OCI-LY7 (cell line): ENCODE results near the gene ACOT6. TPM values are rescaled to one million over a fixed set of nuclear protein-coding genes. Genes with fewer than 3 reads are reported as not detected.
A peak's percentile ranks its signal among the peaks of the same experiment; 100 is the strongest.
"Not testable (repeated sequence)": the region's sequence is repeated elsewhere in the genome, so short reads cannot be mapped to it uniquely, and the experiment has no call there.

Source experiments
- Bru-seq: library from RNA; stranded (reverse); fragments of 400-500 nt; gene quantifications from one replicate; lab custom pipeline; 2021; lab: Mats Ljungman, UMichigan
- BruChase-seq, 2 experiments: library from RNA; stranded (reverse); fragments of 400-500 nt; gene quantifications; one replicate each; lab custom pipeline; 2021; lab: Mats Ljungman, UMichigan
- BruUV-seq: library from RNA; stranded (reverse); fragments of 400-500 nt; replicated peaks from 2 replicates; lab custom pipeline; 2021; lab: Mats Ljungman, UMichigan
- CTCF ChIA-PET: fragments of 300-600 bp; sonication (Branson Sonifier 250); formaldehyde crosslinking; loops from one replicate; lab custom pipeline; 2022; ENCODE audit warnings: antibody characterized with exemption; ENCODE audit not compliant: unreplicated experiment; lab: Charles Lee
- POLR2A ChIA-PET: fragments of 300-600 bp; sonication (Branson Sonifier 250); formaldehyde crosslinking; loops from one replicate; lab custom pipeline; 2022; ENCODE audit warnings: antibody characterized with exemption; lab: Charles Lee
- DNase-seq: peaks from one replicate; pipeline ENCODE4 v3.0.0-alpha.2; 2015; ENCODE audit warnings: low spot score
- H2AFZ ChIP-seq: fragments of 200-600 bp; sonication (generic), shearing (Covaris generic); 2 replicates; pipeline ENCODE4 v1.6.1; 2014; ENCODE audit warnings: mild to moderate bottlenecking, antibody characterized with exemption, low read length, moderate library complexity
- H3K27ac ChIP-seq: fragments of 200-600 bp; sonication (generic); 2 replicates; pipeline ENCODE4 v1.5.1; 2014; ENCODE audit warnings: mixed run types, low read depth, mild to moderate bottlenecking, moderate library complexity, low read length, inconsistent platforms; ENCODE audit not compliant: poor library complexity, severe bottlenecking
- H3K36me3 ChIP-seq: fragments of 200-600 bp; sonication (generic); 2 replicates; pipeline ENCODE4 v1.6.1; 2014; ENCODE audit warnings: mild to moderate bottlenecking, antibody characterized with exemption, low read length, moderate library complexity, mixed read lengths; ENCODE audit not compliant: insufficient read depth
- H3K4me1 ChIP-seq: fragments of 200-600 bp; sonication (generic); 2 replicates; pipeline ENCODE4 v1.5.1; 2014; ENCODE audit warnings: mild to moderate bottlenecking, low read length; ENCODE audit not compliant: insufficient read depth, poor library complexity, severe bottlenecking
- H3K4me2 ChIP-seq: fragments of 200-600 bp; sonication (generic); 2 replicates; pipeline ENCODE4 v1.6.1; 2014; ENCODE audit warnings: mild to moderate bottlenecking, low read length
- H3K4me3 ChIP-seq: fragments of 200-600 bp; sonication (generic); 2 replicates; pipeline ENCODE4 v1.5.1; 2014; ENCODE audit warnings: mild to moderate bottlenecking, low read depth, low read length; ENCODE audit not compliant: poor library complexity, severe bottlenecking
- H3K79me2 ChIP-seq: fragments of 200-600 bp; sonication (generic); 2 replicates; pipeline ENCODE4 v1.6.1; 2016; ENCODE audit warnings: low read depth, mild to moderate bottlenecking, low read length, moderate library complexity, mixed read lengths; ENCODE audit not compliant: insufficient read depth
- H3K9me2 ChIP-seq: fragments of 200-600 bp; sonication (generic); 2 replicates; pipeline ENCODE4 v1.6.1; 2016; ENCODE audit warnings: mild to moderate bottlenecking, low read length, mixed read lengths; ENCODE audit not compliant: insufficient read depth
- H3K9me3 ChIP-seq: fragments of 200-600 bp; sonication (generic); 2 replicates; pipeline ENCODE4 v1.6.1; 2014; ENCODE audit warnings: mild to moderate bottlenecking, mixed run types, low read length, mixed read lengths
- H4K20me1 ChIP-seq: fragments of 200-600 bp; sonication (generic); 2 replicates; pipeline ENCODE4 v1.6.1; 2014; ENCODE audit warnings: mild to moderate bottlenecking, antibody characterized with exemption, low read length, moderate library complexity, mixed read lengths; ENCODE audit not compliant: insufficient read depth
- intact Hi-C: fragments of 100-400 bp; cut with micrococcal nuclease; formaldehyde crosslinking; loops from one replicate; pipeline ENCODE4 v1.10.0; 2022; ENCODE audit not compliant: unreplicated experiment
- long read RNA-seq: library from polyadenylated mRNA; stranded (forward); transcript quantifications from one replicate; pipeline ENCODE4 v2.0.0, GENCODE V29; 2022
- total RNA-seq, 2 experiments: library from RNA; depleted of rRNA in 1 of 2; stranded (reverse); fragments of >200 nt in 1 of 2; shearing (Covaris generic) in 1 of 2; gene quantifications; 2 replicates each; pipeline ENCODE4 v1.2.3, GENCODE V29; 2014 to 2022
- TF ChIP-seq, protein P1 (sequence below): fragments of 200-600 bp; sonication (generic); conservative IDR thresholded peaks from 2 replicates; pipeline ENCODE4 v1.5.1; 2014; ENCODE audit warnings: mild to moderate bottlenecking, antibody characterized with exemption, low read length, moderate library complexity, mixed read lengths

ACOT6 gene, protein sequence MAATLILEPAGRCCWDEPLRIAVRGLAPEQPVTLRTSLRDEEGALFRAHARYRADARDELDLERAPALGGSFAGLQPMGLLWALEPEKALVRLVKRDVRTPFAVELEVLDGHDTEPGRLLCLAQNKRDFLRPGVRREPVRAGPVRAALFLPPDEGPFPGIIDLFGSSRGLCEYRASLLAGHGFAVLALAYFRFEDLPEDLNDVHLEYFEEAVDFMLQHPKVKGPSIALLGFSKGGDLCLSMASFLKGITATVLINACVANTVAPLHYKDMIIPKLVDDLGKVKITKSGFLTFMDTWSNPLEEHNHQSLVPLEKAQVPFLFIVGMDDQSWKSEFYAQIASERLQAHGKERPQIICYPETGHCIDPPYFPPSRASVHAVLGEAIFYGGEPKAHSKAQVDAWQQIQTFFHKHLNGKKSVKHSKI
- total RNA-seq (2014; rRNA removed; shearing (Covaris generic)): not detected in 2 replicates
- not detected in 2 replicates for total RNA-seq (2022)
- Bru-seq, nascent RNA: not detected
- not detected for BruChase-seq, experiment 1, labeled RNA remaining after a 6-hour chase
- not detected for BruChase-seq, experiment 2, labeled RNA remaining after a 2-hour chase
- long read RNA-seq: 0 reads

DNA sequence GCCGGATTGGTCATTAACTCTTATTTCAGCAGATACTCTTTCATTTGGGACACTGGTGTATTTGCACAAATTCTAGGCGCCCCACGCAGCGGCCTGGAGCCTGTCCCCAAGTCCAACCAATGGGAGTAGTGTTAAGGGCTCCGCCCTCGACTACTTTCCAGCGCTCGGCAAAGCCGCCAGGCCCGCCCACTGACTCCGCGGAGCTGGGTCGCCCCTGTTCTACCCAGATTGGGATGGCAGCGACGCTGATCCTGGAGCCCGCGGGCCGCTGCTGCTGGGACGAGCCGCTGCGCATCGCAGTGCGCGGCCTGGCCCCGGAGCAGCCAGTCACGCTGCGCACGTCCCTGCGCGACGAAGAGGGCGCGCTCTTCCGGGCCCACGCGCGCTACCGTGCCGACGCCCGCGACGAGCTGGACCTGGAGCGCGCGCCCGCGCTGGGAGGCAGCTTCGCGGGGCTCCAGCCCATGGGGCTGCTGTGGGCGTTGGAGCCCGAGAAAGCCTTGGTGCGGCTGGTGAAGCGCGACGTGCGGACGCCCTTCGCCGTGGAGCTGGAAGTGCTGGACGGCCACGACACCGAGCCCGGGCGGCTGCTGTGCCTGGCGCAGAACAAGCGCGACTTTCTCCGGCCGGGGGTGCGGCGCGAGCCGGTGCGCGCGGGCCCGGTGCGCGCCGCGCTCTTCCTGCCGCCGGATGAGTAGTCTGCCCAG, at the start of gene ACOT6:
ACOT6 (plus strand) TSS at position 179 of the 707 bp plus-strand sequence; CDS start at position 234, 55 bp downstream.
- Histone ChIP-seq H3K9me2 (no peaks in the 10 kb centered on the region), H3K4me3 (no peak within 1 kb of the TSS), H3K79me2 (no peaks in the 10 kb centered on the region), H2AFZ (no peak within 1 kb of the TSS), H4K20me1 (no peaks in the 10 kb centered on the region), H3K27ac (no peak within 1 kb of the TSS), H3K9me3 (no peaks in the 10 kb centered on the region), H3K4me2 (peak within 1 kb of the TSS; percentile 20; the same call in 1 of the 2 replicates), H3K36me3 (no peaks in the 10 kb centered on the region), H3K4me1 (no peaks in the 10 kb centered on the region)
- BruUV-seq: no TSS peak
- ChIA-PET CTCF (no interaction called here), POLR2A (interaction anchor here (0.6 kb wide), 1 partner anchor 317 kb away, joined by 4 read pairs; no protein-coding TSS in a partner anchor)
- no peak for DNase-seq
- intact Hi-C loops: no loop called here
- TF ChIP-seq, protein P1, sequence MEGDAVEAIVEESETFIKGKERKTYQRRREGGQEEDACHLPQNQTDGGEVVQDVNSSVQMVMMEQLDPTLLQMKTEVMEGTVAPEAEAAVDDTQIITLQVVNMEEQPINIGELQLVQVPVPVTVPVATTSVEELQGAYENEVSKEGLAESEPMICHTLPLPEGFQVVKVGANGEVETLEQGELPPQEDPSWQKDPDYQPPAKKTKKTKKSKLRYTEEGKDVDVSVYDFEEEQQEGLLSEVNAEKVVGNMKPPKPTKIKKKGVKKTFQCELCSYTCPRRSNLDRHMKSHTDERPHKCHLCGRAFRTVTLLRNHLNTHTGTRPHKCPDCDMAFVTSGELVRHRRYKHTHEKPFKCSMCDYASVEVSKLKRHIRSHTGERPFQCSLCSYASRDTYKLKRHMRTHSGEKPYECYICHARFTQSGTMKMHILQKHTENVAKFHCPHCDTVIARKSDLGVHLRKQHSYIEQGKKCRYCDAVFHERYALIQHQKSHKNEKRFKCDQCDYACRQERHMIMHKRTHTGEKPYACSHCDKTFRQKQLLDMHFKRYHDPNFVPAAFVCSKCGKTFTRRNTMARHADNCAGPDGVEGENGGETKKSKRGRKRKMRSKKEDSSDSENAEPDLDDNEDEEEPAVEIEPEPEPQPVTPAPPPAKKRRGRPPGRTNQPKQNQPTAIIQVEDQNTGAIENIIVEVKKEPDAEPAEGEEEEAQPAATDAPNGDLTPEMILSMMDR: no peak

DNA sequence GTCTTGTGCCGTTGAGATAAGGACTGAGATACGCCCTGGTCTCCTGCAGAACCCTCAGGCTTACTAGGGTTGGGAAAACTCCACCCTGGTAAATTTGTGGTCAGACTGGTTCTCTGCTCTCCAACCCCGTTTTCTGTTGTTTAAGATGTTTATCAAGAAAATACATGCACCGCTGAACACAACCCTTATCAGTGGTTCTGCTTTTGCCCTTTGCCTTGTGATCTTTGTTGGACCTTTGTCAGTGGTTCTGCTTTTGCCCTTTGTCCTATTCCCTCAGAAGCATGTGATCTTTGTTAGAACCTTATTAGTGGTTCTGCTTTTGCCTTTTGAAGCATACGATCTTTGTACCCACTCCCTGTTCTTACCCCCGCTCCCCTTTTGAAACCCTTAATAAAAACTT, 49.6 kb upstream of the ACOT6 start:
- H3K4me2 ChIP-seq, H3K9me3 ChIP-seq, H3K4me1 ChIP-seq, H4K20me1 ChIP-seq, H3K27ac ChIP-seq, H3K79me2 ChIP-seq, DNase-seq, H2AFZ ChIP-seq, H3K4me3 ChIP-seq, H3K36me3 ChIP-seq, POLR2A ChIA-PET, H3K9me2 ChIP-seq, CTCF ChIA-PET, BruUV-seq: not testable (repeated sequence)
- intact Hi-C loops: loop anchor here (5.0 kb wide), 1 partner anchor 40 kb away; no protein-coding TSS in a partner anchor

DNA sequence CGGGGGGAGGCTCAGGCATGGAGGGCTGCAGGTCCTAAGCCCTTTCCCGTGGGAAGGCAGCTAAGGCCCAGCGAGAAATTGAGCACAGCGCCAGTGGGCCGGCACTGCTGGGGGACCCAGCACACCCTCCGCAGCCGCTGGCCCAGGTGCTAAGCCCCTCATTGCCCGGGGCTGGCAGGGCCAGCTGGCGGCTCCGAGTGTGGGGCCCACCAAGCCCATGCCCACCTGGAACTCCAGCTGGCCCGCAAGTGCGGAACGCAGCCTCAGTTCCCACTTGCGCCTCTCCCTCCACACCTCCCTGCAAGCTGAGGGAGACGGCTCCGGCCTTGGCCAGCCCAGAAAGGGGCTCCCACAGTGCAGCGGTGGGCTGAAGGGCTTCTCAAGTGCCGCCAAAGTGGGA, 45.9 kb upstream of the ACOT6 start:
- H4K20me1 ChIP-seq, H3K4me3 ChIP-seq, H3K9me2 ChIP-seq, POLR2A ChIA-PET, H3K36me3 ChIP-seq, CTCF ChIA-PET, DNase-seq, H3K4me2 ChIP-seq, BruUV-seq, H3K27ac ChIP-seq, intact Hi-C loops, H3K9me3 ChIP-seq, H3K79me2 ChIP-seq, H2AFZ ChIP-seq: not testable (repeated sequence)
- peaks cover 18% of the 10 kb centered on the region for H3K4me1 ChIP-seq

DNA sequence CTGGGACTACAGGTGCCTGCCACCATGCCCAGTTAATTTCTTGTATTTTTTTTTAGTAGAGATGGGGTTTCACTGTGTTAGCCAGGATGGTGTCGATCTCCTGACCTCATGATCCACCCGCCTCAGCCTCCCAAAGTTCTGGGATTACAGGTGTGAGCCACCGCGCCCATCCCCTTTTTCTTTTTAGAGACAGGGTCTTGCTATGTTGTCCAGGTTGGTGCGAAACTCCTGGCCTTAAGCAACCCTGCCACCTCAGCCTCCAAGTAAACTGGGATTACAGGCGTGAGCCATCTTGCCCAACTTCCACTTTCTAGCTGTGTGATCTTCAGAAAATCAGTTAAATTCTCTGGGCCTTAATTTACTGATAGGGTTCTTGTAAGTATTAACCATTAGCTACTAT, 45.4 kb upstream of the ACOT6 start:
- H2AFZ ChIP-seq, H3K27ac ChIP-seq, H3K36me3 ChIP-seq, DNase-seq, intact Hi-C loops, H3K79me2 ChIP-seq, H3K9me2 ChIP-seq, CTCF ChIA-PET, H3K4me3 ChIP-seq, BruUV-seq, H4K20me1 ChIP-seq, H3K4me2 ChIP-seq, H3K9me3 ChIP-seq: not testable (repeated sequence)
- POLR2A ChIA-PET: interaction anchor here (0.6 kb wide), 1 partner anchor 417 kb away, joined by 3 read pairs; no protein-coding TSS in a partner anchor
- H3K4me1 ChIP-seq: peaks cover 18% of the 10 kb centered on the region
